Hepatocyte (in vitro differentiated cells): ENCODE results near the gene POLR1E. TPM values are rescaled to one million over a fixed set of nuclear protein-coding genes. Genes with fewer than 3 reads are reported as not detected.
"Not testable (repeated sequence)": the region's sequence is repeated elsewhere in the genome, so short reads cannot be mapped to it uniquely, and the experiment has no call there.

Source experiments
- DNase-seq: peaks from one replicate; pipeline ENCODE4 v3.0.0-alpha.2; 2016; ENCODE audit warnings: low spot score
- H2AFZ ChIP-seq: fragments of 200-600 bp; sonication (generic); 2 replicates; pipeline ENCODE4 v1.6.0; 2016; ENCODE audit warnings: antibody characterized with exemption, mild to moderate bottlenecking
- H3K27ac ChIP-seq: fragments of 200-600 bp; sonication (generic); 2 replicates; pipeline ENCODE4 v1.5.1; 2016; ENCODE audit warnings: mild to moderate bottlenecking
- H3K27me3 ChIP-seq: fragments of 200-600 bp; sonication (generic); 2 replicates; pipeline ENCODE4 v1.6.1; 2016
- H3K36me3 ChIP-seq: fragments of 200-600 bp; sonication (generic); replicated peaks from 2 replicates; pipeline ENCODE4 v1.5.1; 2016; ENCODE audit warnings: low read depth; ENCODE audit not compliant: insufficient read depth
- H3K4me1 ChIP-seq: fragments of 200-600 bp; sonication (generic); 2 replicates; pipeline ENCODE4 v1.5.1; 2016; ENCODE audit warnings: mild to moderate bottlenecking, moderate library complexity; ENCODE audit not compliant: insufficient read depth
- H3K4me2 ChIP-seq: fragments of 200-600 bp; sonication (generic); 2 replicates; pipeline ENCODE4 v1.6.0; 2016
- H3K4me3 ChIP-seq: fragments of 200-600 bp; sonication (generic); 2 replicates; pipeline ENCODE4 v1.5.1; 2016; ENCODE audit warnings: mild to moderate bottlenecking
- H3K79me2 ChIP-seq: fragments of 200-600 bp; sonication (generic); 2 replicates; pipeline ENCODE4 v1.6.0; 2017; ENCODE audit warnings: mild to moderate bottlenecking
- H3K9me2 ChIP-seq: fragments of 200-600 bp; sonication (generic); replicated peaks from 2 replicates; pipeline ENCODE4 v1.6.0; 2017; ENCODE audit warnings: mild to moderate bottlenecking; ENCODE audit not compliant: insufficient read depth
- H3K9me3 ChIP-seq: fragments of 200-600 bp; sonication (generic); 2 replicates; pipeline ENCODE4 v1.5.1; 2016; ENCODE audit warnings: low read depth, mild to moderate bottlenecking
- H4K20me1 ChIP-seq: fragments of 200-600 bp; sonication (generic); 2 replicates; pipeline ENCODE4 v1.6.0; 2016; ENCODE audit warnings: mild to moderate bottlenecking; ENCODE audit not compliant: insufficient read depth, poor library complexity, severe bottlenecking
- EZH2 ChIP-seq: fragments of 200-600 bp; sonication (generic); IDR thresholded peaks from 2 replicates; pipeline ENCODE4 v1.6.1; 2016; ENCODE audit warnings: antibody characterized with exemption, mild to moderate bottlenecking, borderline replicate concordance
- EZH2phosphoT487 ChIP-seq: fragments of 200-600 bp; sonication (generic); IDR thresholded peaks from one replicate; pipeline ENCODE4 v1.6.1; 2018; ENCODE audit warnings: antibody characterized with exemption, mild to moderate bottlenecking, low read depth, moderate library complexity; ENCODE audit not compliant: unreplicated experiment, severe bottlenecking
- WGBS: methylation state at CpG from one replicate; pipeline ENCODE4 v1.1.6; 2016; ENCODE audit warnings: low lambda C conversion rate; ENCODE audit errors: missing lambda C conversion rate; 5-methylcytosine and 5-hydroxymethylcytosine counted together
- polyA plus RNA-seq: library from polyadenylated mRNA; unstranded; fragments of >200 nt; fragmentation: Nextera tagmentation; extraction: Ambion mirVana; gene quantifications from 2 replicates; pipeline ENCODE4 v1.2.1, GENCODE V29; 2016
- total RNA-seq: library from RNA; depleted of rRNA; stranded (reverse); fragments of >200 nt; gene quantifications from 2 replicates; pipeline ENCODE4 v1.2.3, GENCODE V29; 2014
- TF ChIP-seq, protein P1 (sequence below): fragments of 200-600 bp; sonication (generic); IDR thresholded peaks from 2 replicates; pipeline ENCODE4 v1.5.1; 2016; ENCODE audit warnings: antibody characterized with exemption, mild to moderate bottlenecking; ENCODE audit not compliant: poor library complexity

Gene POLR1E
- total and polyA plus RNA-seq, 2 experiments from 2014 or later, result 8.4 to 13.3 TPM

GRCh38 chr9:37471942-37472684 lies 13.6 kb upstream of the POLR1E start:
- no peak overlapping the region for H3K4me3 ChIP-seq
- H3K4me1 ChIP-seq, result no peaks in the 10 kb centered on the region
- no peaks in the 10 kb centered on the region for H3K9me2 ChIP-seq
- H3K27ac ChIP-seq, result peak overlapping the region; percentile 77
- TF ChIP-seq, protein P1, sequence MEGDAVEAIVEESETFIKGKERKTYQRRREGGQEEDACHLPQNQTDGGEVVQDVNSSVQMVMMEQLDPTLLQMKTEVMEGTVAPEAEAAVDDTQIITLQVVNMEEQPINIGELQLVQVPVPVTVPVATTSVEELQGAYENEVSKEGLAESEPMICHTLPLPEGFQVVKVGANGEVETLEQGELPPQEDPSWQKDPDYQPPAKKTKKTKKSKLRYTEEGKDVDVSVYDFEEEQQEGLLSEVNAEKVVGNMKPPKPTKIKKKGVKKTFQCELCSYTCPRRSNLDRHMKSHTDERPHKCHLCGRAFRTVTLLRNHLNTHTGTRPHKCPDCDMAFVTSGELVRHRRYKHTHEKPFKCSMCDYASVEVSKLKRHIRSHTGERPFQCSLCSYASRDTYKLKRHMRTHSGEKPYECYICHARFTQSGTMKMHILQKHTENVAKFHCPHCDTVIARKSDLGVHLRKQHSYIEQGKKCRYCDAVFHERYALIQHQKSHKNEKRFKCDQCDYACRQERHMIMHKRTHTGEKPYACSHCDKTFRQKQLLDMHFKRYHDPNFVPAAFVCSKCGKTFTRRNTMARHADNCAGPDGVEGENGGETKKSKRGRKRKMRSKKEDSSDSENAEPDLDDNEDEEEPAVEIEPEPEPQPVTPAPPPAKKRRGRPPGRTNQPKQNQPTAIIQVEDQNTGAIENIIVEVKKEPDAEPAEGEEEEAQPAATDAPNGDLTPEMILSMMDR, result no peak
- TF ChIP-seq EZH2phosphoT487 (no peak), EZH2 (no peak)
- no peaks in the 10 kb centered on the region for H3K36me3 ChIP-seq
- DNase-seq, result peak; percentile 76
- H3K79me2 ChIP-seq, result no peaks in the 10 kb centered on the region
- peak overlapping the region; percentile 56 for H3K4me2 ChIP-seq
- H2AFZ ChIP-seq, result peak overlapping the region; percentile 8
- H3K27me3 ChIP-seq, result no peaks in the 10 kb centered on the region
- H3K9me3 ChIP-seq, result no peaks in the 10 kb centered on the region
- 21% methylated on average over 7 of the region's 7 CpGs for WGBS
- no peaks in the 10 kb centered on the region for H4K20me1 ChIP-seq

- not testable (repeated sequence) for H4K20me1 ChIP-seq, H3K79me2 ChIP-seq, H3K27me3 ChIP-seq, H3K9me2 ChIP-seq, H3K4me2 ChIP-seq, H3K4me1 ChIP-seq, DNase-seq, H3K36me3 ChIP-seq, H3K27ac ChIP-seq, H3K4me3 ChIP-seq, H3K9me3 ChIP-seq, H2AFZ ChIP-seq
- 61% methylated on average over 6 of the region's 6 CpGs for WGBS
Observed at GRCh38 chr9:37473982-37474381, 11.8 kb upstream of the POLR1E start.

GRCh38 chr9:37474438-37474837 lies 11.3 kb upstream of the POLR1E start:
- H3K27ac ChIP-seq, result no peak overlapping the region
- H3K9me2 ChIP-seq, result no peaks in the 10 kb centered on the region
- 98% methylated on average over 3 of the region's 3 CpGs for WGBS
- H3K27me3 ChIP-seq, result no peaks in the 10 kb centered on the region
- TF ChIP-seq, protein P1, result no peak
- TF ChIP-seq EZH2 (no peak), EZH2phosphoT487 (no peak)
- no peaks in the 10 kb centered on the region for H3K9me3 ChIP-seq
- no peak overlapping the region for H3K4me2 ChIP-seq
- H3K36me3 ChIP-seq, result no peaks in the 10 kb centered on the region
- no peak for DNase-seq
- H3K4me1 ChIP-seq, result no peaks in the 10 kb centered on the region
- no peak overlapping the region for H3K4me3 ChIP-seq
- no peaks in the 10 kb centered on the region for H3K79me2 ChIP-seq
- no peaks in the 10 kb centered on the region for H4K20me1 ChIP-seq
- H2AFZ ChIP-seq, result no peak overlapping the region

DNA sequence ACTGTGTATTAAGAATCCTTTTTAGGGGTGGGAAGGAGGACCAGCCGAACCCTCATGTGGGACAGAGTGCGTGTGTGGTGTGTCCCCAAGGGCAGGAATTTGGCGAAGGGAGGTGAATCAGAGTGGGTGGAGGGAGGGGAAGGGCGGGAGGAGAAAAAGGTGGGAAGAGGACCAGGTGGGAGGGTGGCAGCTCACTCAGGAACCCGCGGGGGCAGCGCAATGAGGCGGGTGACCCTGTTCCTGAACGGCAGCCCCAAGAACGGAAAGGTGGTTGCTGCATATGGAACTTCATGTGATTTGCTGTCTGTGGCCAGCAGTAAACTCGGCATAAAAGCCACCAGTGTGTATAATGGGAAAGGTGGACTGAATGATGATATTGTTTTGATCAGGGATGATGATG lies 8.8 kb upstream of the POLR1E start:
- WGBS, result 93% methylated on average over 10 of the region's 11 CpGs

DNA sequence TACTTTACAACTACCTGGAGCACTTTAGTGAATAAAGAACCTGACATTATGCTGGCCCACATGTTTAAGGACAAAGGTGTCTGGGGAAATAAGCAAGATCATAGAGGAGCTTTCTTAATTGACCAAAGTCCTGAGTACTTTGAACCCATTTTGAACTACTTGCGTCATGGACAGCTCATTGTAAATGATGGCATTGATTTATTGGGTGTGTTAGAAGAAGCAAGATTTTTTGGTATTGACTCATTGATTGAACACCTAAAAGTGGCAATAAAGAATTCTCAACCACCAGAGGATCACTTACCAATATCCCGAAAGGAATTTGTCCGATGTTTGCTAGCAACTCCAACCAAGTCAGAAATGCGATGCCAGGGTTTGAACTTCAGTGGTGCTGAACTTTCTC lies 8.3 kb upstream of the POLR1E start:
- H3K9me3 ChIP-seq, H3K27me3 ChIP-seq, H3K4me1 ChIP-seq, DNase-seq, H2AFZ ChIP-seq, H3K27ac ChIP-seq, H3K79me2 ChIP-seq, H3K4me3 ChIP-seq, H4K20me1 ChIP-seq, H3K36me3 ChIP-seq, H3K9me2 ChIP-seq, H3K4me2 ChIP-seq: not testable (repeated sequence)
- 78% methylated on average over 4 of the region's 4 CpGs for WGBS

More for the DNA sequence above, 8.8 kb upstream of the POLR1E start:
- Histone ChIP-seq H2AFZ (no peak overlapping the region), H3K36me3 (no peaks in the 10 kb centered on the region), H3K4me3 (no peak overlapping the region), H3K4me1 (no peaks in the 10 kb centered on the region), H3K27me3 (no peaks in the 10 kb centered on the region), H4K20me1 (no peaks in the 10 kb centered on the region), H3K9me2 (no peaks in the 10 kb centered on the region), H3K9me3 (no peaks in the 10 kb centered on the region), H3K79me2 (no peaks in the 10 kb centered on the region), H3K4me2 (no peak overlapping the region), H3K27ac (no peak overlapping the region)
- DNase-seq, result no peak
- TF ChIP-seq EZH2 (no peak), EZH2phosphoT487 (no peak)
- TF ChIP-seq, protein P1, result no peak

DNA sequence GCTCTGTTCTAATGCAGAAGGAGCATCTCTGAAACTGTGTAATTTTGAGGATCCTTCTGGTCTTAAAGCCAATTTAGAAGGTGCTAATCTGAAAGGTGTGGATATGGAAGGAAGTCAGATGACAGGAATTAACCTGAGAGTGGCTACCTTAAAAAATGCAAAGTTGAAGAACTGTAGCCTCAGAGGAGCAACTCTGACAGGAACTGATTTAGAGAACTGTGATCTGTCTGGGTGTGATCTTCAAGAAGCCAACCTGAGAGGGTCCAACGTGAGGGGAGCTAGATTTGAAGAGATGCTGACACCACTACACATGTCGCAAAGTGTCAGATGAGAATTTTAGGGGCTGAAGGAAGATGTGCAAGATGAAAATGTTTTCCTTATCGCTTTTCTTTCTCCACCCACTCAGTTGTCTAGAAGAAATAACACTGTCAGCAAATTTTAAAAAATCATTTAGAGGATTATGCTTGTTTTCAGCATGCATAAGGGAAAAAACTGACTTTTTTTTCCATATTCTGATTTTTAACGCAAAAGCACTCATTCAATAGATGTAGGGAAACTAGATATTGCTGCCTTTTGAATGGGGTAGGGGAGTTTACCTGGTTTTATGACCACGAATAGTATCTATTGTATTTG lies 7.6 kb upstream of the POLR1E start:
- H3K9me3 ChIP-seq, result not testable (repeated sequence)

More for the DNA sequence above, 7.6 kb upstream of the POLR1E start:
- not testable (repeated sequence) for H3K4me3 ChIP-seq, H3K79me2 ChIP-seq, H3K27ac ChIP-seq, DNase-seq, H3K4me2 ChIP-seq, H3K4me1 ChIP-seq, H2AFZ ChIP-seq, H4K20me1 ChIP-seq, H3K27me3 ChIP-seq, H3K36me3 ChIP-seq, H3K9me2 ChIP-seq
- 79% methylated on average over 5 of the region's 5 CpGs for WGBS
